HG02840 (cell line): ENCODE results near the gene ADSS1.
"Not testable (repeated sequence)": the region's sequence is repeated elsewhere in the genome, so short reads cannot be mapped to it uniquely, and the experiment has no call there.

Source experiments
- ATAC-seq: cut with Tn5 transposase; IDR thresholded peaks from one replicate; pipeline ENCODE4 v1.9.1; 2021; ENCODE audit warnings: mild to moderate bottlenecking, moderate library complexity, moderate number of reproducible peaks; ENCODE audit not compliant: unreplicated experiment, low FRiP score

Gene ADSS1

GRCh38 chr14:104712881-104713734, 10.9 kb upstream of the ADSS1 start:
- no peak for ATAC-seq

DNA sequence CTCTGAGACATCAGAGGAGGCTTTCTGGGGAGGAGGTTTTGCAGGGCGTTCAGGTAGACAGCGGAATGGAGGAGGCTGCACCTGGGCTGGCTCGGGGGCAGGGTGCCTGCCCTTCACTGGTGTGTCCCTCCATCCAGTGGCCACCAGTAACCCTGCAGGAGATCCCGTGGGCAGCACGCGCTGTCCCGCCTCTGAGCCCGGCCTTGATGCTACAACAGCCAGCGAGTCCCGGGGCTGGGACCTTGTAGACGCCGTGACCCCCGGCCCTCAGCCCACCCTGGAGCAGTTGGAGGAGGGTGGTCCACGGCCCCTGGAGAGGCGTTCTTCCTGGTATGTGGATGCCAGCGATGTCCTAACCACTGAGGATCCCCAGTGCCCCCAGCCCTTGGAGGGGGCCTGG, 10.0 kb upstream of the ADSS1 start:
- ATAC-seq, result no peak

DNA sequence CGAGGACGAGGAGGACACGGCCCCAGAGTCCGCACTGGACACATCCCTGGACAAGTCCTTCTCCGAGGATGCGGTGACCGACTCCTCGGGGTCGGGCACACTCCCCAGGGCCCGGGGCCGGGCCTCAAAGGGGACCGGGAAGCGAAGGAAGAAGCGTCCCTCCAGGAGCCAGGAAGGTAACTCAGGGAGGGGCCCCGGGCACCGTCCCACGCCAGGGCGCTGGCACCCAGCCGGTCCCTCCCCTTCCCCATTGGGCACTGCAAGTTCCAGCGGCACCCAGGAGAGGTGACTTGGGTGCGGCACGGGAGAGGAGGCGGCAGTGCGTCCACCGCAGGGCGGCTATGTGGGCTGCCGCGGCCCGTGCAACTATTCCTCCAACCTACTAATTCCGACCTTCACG, 9.3 kb upstream of the ADSS1 start:
- no peak for ATAC-seq

DNA sequence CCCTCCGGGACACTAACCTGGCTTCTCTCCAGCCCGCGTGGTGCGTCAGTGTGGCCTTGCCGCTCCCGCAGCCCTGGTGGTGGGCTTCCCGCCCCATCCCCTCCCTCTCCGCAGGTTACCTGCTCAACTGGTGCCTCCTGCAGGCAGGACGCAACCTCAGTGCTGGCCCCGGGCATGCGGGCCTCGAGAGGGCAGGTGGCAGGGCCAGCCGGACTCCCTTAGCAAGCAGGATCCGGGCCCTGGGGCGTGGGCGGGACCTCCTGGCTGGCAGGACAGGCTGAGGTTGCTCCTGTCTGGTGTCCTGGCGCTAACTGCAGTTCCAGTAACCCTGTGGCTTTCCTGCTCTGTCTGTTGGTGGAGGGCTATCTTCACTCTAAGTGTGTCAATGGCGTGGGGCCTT, 8.6 kb upstream of the ADSS1 start:
- no peak for ATAC-seq

- no peak for ATAC-seq
These were observed 8.2 kb upstream of the ADSS1 start for GRCh38 chr14:104715871-104716270.

GRCh38 chr14:104717137-104717536, 6.9 kb upstream of the ADSS1 start:
- ATAC-seq, result no peak

DNA sequence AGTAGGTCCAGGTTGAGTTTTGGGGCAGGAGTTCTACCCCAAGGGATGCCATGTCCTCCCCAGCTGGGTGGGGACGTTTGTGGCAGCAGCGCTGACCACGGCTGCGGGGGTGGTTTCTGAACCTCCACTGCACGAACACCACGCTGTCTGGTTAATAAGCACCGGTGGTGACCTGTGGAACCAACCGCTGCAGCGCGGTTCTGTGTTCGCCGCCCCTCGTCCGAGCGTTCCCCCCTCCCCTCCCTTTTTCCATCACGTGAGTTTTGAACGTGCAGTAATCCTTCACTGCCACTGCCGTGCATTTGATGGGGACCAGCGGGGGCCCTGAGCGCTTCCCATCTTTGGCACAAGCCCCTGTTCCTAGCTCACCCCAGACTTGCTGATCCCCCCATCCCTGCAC, 6.4 kb upstream of the ADSS1 start:
- no peak for ATAC-seq

- no peak for ATAC-seq
These were observed 5.9 kb upstream of the ADSS1 start for GRCh38 chr14:104718147-104718546.

GRCh38 chr14:104718871-104719270, 5.2 kb upstream of the ADSS1 start:
- no peak for ATAC-seq

DNA sequence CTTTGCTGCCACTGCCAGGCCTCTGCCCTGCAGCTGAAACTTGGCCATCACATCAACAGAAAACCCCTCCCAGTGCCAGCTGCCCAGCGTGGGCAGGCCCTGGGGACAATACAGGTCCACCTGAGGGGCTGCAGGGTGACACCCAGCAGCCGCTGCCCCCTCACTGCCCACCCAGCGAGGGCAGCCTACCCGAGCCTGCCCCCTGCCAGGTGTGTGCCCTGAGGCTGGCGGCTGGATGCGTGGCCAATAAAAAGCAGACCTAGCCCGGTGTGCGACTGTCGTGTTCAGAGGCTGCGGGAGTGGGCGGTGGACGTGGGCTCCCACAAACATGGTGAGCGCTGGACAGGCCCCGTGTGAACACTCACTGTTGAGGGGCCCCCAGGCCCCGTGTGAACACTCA, 4.7 kb upstream of the ADSS1 start:
- no peak for ATAC-seq

DNA sequence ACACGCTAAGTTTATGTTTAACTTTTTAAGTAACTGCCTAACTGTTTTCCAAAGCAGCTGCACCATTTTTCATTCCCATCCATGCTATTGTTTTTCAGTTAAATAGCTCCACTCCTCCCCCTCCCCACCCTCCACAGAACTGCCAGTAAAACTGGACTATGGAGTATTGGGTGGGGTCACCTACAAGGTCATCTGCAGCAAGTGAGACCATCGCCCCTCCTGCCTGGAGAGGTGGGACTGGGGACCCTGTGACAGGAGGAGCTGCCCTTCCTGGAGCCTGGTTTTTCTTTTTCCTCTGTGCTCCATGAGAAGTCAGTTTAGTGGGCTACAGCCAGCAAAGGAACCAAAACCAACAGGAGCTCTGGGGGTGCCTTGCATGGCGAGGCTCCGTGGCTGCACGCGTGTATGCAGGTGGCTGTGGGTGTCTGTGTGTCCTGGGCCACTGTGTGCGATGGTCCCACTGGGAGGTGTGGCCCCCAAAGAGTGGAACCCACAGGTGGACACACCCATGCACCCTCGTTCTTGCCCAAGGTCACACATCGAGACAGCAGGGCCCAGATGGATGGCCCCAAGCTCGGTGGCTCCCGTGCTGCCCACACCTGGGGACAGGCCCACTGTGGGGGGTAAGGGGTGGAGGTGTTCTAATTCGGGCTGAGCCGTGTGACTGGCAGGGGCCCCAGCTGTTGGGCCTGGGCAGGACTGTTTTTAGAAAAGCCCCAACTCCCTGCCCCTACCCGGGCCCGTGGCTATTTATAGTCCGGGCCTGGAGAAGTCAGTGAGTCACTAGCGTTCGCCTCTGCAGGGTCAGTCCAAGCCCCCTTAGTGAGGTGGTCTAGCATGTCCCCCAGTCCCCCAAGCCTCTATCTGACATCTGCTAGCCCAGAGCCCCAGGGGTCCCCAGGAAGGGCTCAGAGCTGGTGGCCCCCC, 2.3 kb upstream of the ADSS1 start:
- no peak for ATAC-seq

- ATAC-seq, result no peak
These were observed 935 bp upstream of the ADSS1 start for GRCh38 chr14:104722938-104723650.

- ATAC-seq, result no peak
These were observed 465 bp downstream of the ADSS1 start for GRCh38 chr14:104724407-104724980.

DNA sequence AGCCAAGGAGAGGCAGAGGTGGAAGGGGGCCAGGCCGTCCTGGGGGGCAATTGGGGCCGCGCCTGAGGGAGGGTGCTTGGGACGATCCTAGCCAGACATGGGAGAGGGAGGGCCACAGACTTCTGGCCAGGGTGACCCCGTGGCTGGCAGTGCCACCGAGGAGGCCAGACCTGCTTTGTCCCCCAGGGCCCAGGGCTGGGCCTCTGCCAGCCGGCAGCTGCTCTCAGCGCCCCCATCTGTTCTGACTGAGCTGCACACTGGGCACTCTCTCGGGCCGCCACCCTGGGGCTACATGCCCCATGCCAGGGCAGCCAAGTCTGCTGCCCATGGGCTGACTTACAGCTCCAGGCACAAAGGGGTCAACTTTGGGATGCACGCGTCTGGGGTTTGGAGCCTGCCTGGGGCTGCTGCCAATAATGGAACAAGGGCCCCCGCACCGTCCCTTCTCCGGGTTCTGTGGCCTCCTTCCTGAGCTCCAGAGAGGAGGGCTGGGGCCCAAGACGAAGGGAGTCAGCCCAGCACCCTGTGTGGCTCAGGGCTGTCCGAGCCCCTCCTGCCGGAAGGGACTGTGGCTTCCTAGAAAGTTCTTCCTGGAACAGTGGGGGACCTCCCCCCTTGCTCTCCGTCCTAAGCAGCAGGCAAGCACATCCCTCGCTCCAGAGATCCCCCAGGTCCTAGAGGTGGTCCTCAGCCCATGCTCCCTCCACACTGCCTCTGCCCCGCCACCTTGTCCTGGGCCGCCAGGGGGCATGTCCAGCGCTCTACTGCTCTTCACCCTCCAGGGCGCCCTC, 1.1 kb downstream of the ADSS1 start:
- no peak for ATAC-seq

- ATAC-seq, result no peak
These were observed 1.9 kb downstream of the ADSS1 start for GRCh38 chr14:104725772-104726548.

DNA sequence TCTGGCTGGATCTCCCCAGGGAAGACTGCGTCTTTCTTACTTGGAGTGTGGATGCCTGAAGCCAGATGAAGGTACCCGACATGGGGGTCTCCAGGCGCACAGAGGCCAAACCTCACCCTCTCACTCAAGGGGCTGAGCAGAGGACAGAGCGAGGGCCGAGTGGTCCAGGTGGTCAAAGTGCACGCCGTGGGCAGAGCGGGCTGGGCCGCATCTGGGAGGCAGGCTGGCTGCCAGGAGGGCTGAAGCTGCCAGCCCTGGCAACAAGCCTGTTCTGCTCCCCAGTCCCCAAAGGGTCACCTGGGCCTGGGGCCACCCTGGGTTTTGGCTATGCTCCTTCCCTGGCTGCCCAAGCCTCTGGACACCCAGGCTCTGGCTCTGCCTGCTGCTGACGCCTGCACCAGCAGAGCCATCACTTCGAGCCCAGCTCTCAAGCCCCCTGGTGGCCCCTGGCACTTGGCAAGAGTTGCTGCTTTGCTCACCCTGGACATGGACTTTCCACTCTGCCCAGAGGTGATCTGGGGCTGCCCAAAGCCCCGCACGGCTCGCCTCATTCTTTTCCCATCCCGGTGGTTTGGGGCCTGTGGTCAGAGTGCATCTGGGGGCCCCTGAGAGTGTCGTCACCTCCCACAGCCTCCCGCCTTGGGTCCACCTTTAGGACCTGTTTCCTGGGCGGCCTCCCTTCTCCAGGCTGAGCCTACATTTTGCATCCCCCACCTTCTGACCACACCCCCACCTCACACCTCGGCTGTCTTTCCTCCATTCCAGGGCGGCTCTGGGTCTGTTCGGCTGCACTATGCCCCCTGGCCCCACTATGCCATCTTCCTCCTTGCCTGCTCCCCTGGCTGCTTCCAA, 2.8 kb downstream of the ADSS1 start:
- ATAC-seq, result no peak

GRCh38 chr14:104728631-104729030, 4.6 kb downstream of the ADSS1 start:
- ATAC-seq, result no peak

- not testable (repeated sequence) for ATAC-seq
These were observed 5.3 kb downstream of the ADSS1 start for GRCh38 chr14:104729176-104729834.
